HCT116 (cell line): Measurements from ENCODE around the gene SERPING1. TPM values are rescaled to one million over a fixed set of nuclear protein-coding genes. Genes with fewer than 3 reads are reported as not detected.

Source experiments
- ATAC-seq: fragments of 200-7000 bp; cut with Tn5 transposase; 2 replicates; pipeline ENCODE4 v1.9.1; 2020; ENCODE audit warnings: mild to moderate bottlenecking, moderate library complexity
- BruUV-seq: library from RNA; stranded (reverse); fragments of 400-500 nt; replicated peaks from 2 replicates; lab custom pipeline; 2021; lab: Mats Ljungman, UMichigan
- CTCF ChIA-PET: fragments of 300-600 bp; sonication (Branson Sonifier 250); formaldehyde crosslinking; loops from one replicate; lab custom pipeline; 2021; ENCODE audit warnings: antibody characterized with exemption; lab: Charles Lee
- POLR2A ChIA-PET: fragments of 300-600, 350-600 bp; sonication (Branson Sonifier 250); formaldehyde crosslinking; loops from one replicate; lab custom pipeline; 2021; ENCODE audit warnings: antibody characterized with exemption; lab: Charles Lee
- RAD21 ChIA-PET, 2 experiments: fragments of 300-600 bp; sonication (Branson Sonifier 250); formaldehyde crosslinking; loops; one replicate each; lab custom pipeline; 2023; ENCODE audit warnings: low total read pairs in 2 of 2; ENCODE audit not compliant: uncharacterized antibody in 2 of 2, unreplicated experiment in 2 of 2, low non-redundant PET in 1 of 2; lab: Charles Lee
- DNase-seq: peaks from one replicate; pipeline ENCODE4 v3.0.0-alpha.2; 2010; ENCODE audit warnings: low read depth, low spot score
- H2AFZ ChIP-seq: fragments of 200-600 bp; shearing (Covaris generic), sonication (generic); 2 replicates; pipeline ENCODE4 v1.6.1; 2017; ENCODE audit warnings: low read depth, mixed run types, mixed read lengths, antibody characterized with exemption, low read length; ENCODE audit not compliant: poor library complexity, severe bottlenecking
- H3K27ac ChIP-seq: 2 replicates; pipeline ENCODE4 v1.5.1; 2012; ENCODE audit warnings: low read depth, low read length
- H3K27me3 ChIP-seq: fragments of 200-600 bp; sonication (generic); 2 replicates; pipeline ENCODE4 v1.6.1; 2016; ENCODE audit warnings: mixed run types, low read length, mixed read lengths; ENCODE audit not compliant: insufficient read depth
- H3K36me3 ChIP-seq, 2 experiments: fragments of 200-500 bp in 1 of 2; fragments of 200-600 bp in 1 of 2; sonication (Bioruptor generic) in 1 of 2; sonication (generic) in 1 of 2; 2 replicates each; pipeline versions ENCODE4 v1.5.1 to v1.6.1; 2014 to 2016; ENCODE audit warnings: low read length in 2 of 2, inconsistent platforms in 1 of 2, mixed read lengths in 1 of 2, mixed run types in 1 of 2; ENCODE audit not compliant: insufficient read depth in 2 of 2, control insufficient read depth in 1 of 2
- H3K4me1 ChIP-seq, 2 experiments: fragments of 200-600 bp in 1 of 2; sonication (generic) in 1 of 2; 2 replicates each; pipeline versions ENCODE4 v1.5.1 to v1.6.1; 2012 to 2017; ENCODE audit warnings: low read length in 2 of 2, inconsistent platforms in 1 of 2, mild to moderate bottlenecking in 1 of 2, mixed read lengths in 1 of 2, mixed run types in 1 of 2, moderate library complexity in 1 of 2; ENCODE audit not compliant: insufficient read depth in 2 of 2, control insufficient read depth in 1 of 2
- H3K4me2 ChIP-seq: fragments of 200-600 bp; sonication (generic); 2 replicates; pipeline ENCODE4 v1.6.1; 2017; ENCODE audit warnings: mixed run types, low read length, mixed read lengths
- H3K4me3 ChIP-seq, 2 experiments: fragments of 200-600 bp in 1 of 2; sonication (generic) in 1 of 2; replicated peaks in 1 of 2; 2 replicates each; pipeline ENCODE4 v1.5.1; 2011 to 2016; ENCODE audit warnings: low read length in 2 of 2, control low read depth in 1 of 2, low read depth in 1 of 2, mild to moderate bottlenecking in 1 of 2, mixed read lengths in 1 of 2, mixed run types in 1 of 2
- H3K79me2 ChIP-seq: fragments of 200-600 bp; sonication (generic); 2 replicates; pipeline ENCODE4 v1.6.1; 2017; ENCODE audit warnings: mild to moderate bottlenecking, mixed run types, low read length, moderate library complexity, mixed read lengths; ENCODE audit not compliant: insufficient read depth
- H3K9ac ChIP-seq: fragments of 200-600 bp; sonication (generic); 2 replicates; pipeline ENCODE4 v1.6.1; 2016; ENCODE audit warnings: low read length, mixed read lengths
- H3K9me2 ChIP-seq: fragments of 200-600 bp; sonication (generic), shearing (Covaris generic); 2 replicates; pipeline ENCODE4 v1.6.1; 2017; ENCODE audit warnings: mixed run types, mild to moderate bottlenecking, moderate library complexity; ENCODE audit not compliant: insufficient read depth
- H3K9me3 ChIP-seq, 2 experiments: fragments of 200-500 bp in 1 of 2; fragments of 200-600 bp in 1 of 2; sonication (Bioruptor generic) in 1 of 2; sonication (generic) in 1 of 2; 2 replicates each; pipeline ENCODE4 v1.6.1; 2014 to 2017; ENCODE audit warnings: low read length in 2 of 2, mixed read lengths in 2 of 2, inconsistent platforms in 1 of 2, low read depth in 1 of 2, mild to moderate bottlenecking in 1 of 2, mixed run types in 1 of 2, moderate library complexity in 1 of 2; ENCODE audit not compliant: control insufficient read depth in 1 of 2, insufficient read depth in 1 of 2
- H4K20me1 ChIP-seq: fragments of 200-600 bp; sonication (generic), shearing (Covaris generic); 2 replicates; pipeline ENCODE4 v1.6.1; 2017; ENCODE audit warnings: mixed run types, mild to moderate bottlenecking, moderate library complexity; ENCODE audit not compliant: insufficient read depth
- ATF3 ChIP-seq: IDR thresholded peaks from 2 replicates; pipeline ENCODE4 v1.6.1; 2012
- CBX3 ChIP-seq: IDR thresholded peaks from 2 replicates; pipeline ENCODE4 v1.6.1; 2012; ENCODE audit warnings: low read depth
- CEBPB ChIP-seq: IDR thresholded peaks from 2 replicates; pipeline ENCODE4 v1.6.1; 2012; ENCODE audit warnings: low read depth
- EGR1 ChIP-seq: IDR thresholded peaks from 2 replicates; pipeline ENCODE4 v1.6.1; 2012; ENCODE audit warnings: low read depth
- ELF1 ChIP-seq: IDR thresholded peaks from 2 replicates; pipeline ENCODE4 v1.6.1; 2012; ENCODE audit warnings: low read depth, borderline replicate concordance
- EZH2 ChIP-seq: fragments of 200-600 bp; sonication (generic); IDR thresholded peaks from 2 replicates; pipeline ENCODE4 v1.6.1; 2017; ENCODE audit warnings: antibody characterized with exemption, mixed run types
- FOSL1 ChIP-seq: IDR thresholded peaks from 2 replicates; pipeline ENCODE4 v1.6.1; 2012; ENCODE audit warnings: low read depth
- MAX ChIP-seq: IDR thresholded peaks from 2 replicates; pipeline ENCODE4 v1.6.1; 2012
- POLR2A ChIP-seq: IDR thresholded peaks from 2 replicates; pipeline ENCODE4 v1.7.0; 2011; ENCODE audit warnings: borderline replicate concordance; ENCODE audit not compliant: insufficient read depth, insufficient read length; ENCODE audit errors: extremely low read depth
- POLR2AphosphoS5 ChIP-seq: IDR thresholded peaks from 2 replicates; pipeline ENCODE4 v1.6.1; 2011; ENCODE audit warnings: mild to moderate bottlenecking, low read depth, low read length, moderate library complexity
- RAD21 ChIP-seq: IDR thresholded peaks from 2 replicates; pipeline ENCODE4 v1.6.1; 2012; ENCODE audit warnings: low read depth, mild to moderate bottlenecking
- SIN3A ChIP-seq: IDR thresholded peaks from 2 replicates; pipeline ENCODE4 v1.6.1; 2012; ENCODE audit warnings: low read depth
- SP1 ChIP-seq: IDR thresholded peaks from 2 replicates; pipeline ENCODE4 v1.6.1; 2012; ENCODE audit warnings: low read depth
- SRF ChIP-seq: IDR thresholded peaks from 2 replicates; pipeline ENCODE4 v1.6.1; 2012; ENCODE audit warnings: low read depth
- TCF7L2 ChIP-seq: IDR thresholded peaks from 2 replicates; pipeline ENCODE4 v1.7.0; 2011; ENCODE audit warnings: borderline replicate concordance, inconsistent platforms; ENCODE audit not compliant: insufficient read depth, insufficient read length; ENCODE audit errors: extremely low read depth
- YY1 ChIP-seq: IDR thresholded peaks from 2 replicates; pipeline ENCODE4 v1.6.1; 2011; ENCODE audit warnings: low read length, low read depth, moderate library complexity, mild to moderate bottlenecking; ENCODE audit not compliant: insufficient replicate concordance; ENCODE audit errors: extremely low read depth
- ZFX ChIP-seq: fragments of 450-650 bp; IDR thresholded peaks from 2 replicates; pipeline ENCODE4 v1.6.1; 2017
- ZNF274 ChIP-seq: fragments of 200-500 bp; sonication (Bioruptor generic); IDR thresholded peaks from 2 replicates; pipeline ENCODE4 v1.6.1; 2014; ENCODE audit warnings: mild to moderate bottlenecking, low read depth, low read length, inconsistent platforms
- intact Hi-C: fragments of 100-400 bp; cut with micrococcal nuclease; formaldehyde crosslinking; loops from 2 replicates; pipeline ENCODE4 v1.10.0; 2022
- total RNA-seq: library from RNA; stranded (reverse); gene quantifications from one replicate; pipeline ENCODE4 v1.2.1, GENCODE V29; 2021; ENCODE audit not compliant: unreplicated experiment
- TF ChIP-seq, protein P1 (sequence below): IDR thresholded peaks from 2 replicates; pipeline ENCODE4 v1.6.1; 2012; ENCODE audit warnings: low read depth
- TF ChIP-seq, protein P2 (sequence below): IDR thresholded peaks from 2 replicates; pipeline ENCODE4 v1.6.1; 2011; ENCODE audit warnings: mild to moderate bottlenecking, low read length, moderate library complexity; ENCODE audit not compliant: insufficient replicate concordance; ENCODE audit errors: extremely low read depth

SERPING1 gene
- total RNA-seq, 1 experiment from 2014 or later = 3.4 TPM

- no peaks in the 10 kb centered on the region for H3K9me2 ChIP-seq
- ATAC-seq = peak; percentile 87
- H3K4me3 ChIP-seq = peak within 1 kb of the TSS; percentile 66 to 73
- no peaks in the 10 kb centered on the region for H3K79me2 ChIP-seq
- H3K9ac ChIP-seq = peak within 1 kb of the TSS; percentile 58
- ChIA-PET RAD21 (interaction anchor here (0.6 to 1.9 kb wide), 5 partner anchors 74 to 77 kb away, joined by 3 to 9 read pairs (median 4); no protein-coding TSS in a partner anchor), POLR2A (interaction anchor here (1.0 to 2.1 kb wide), 3 partner anchors 73 to 111 kb away, joined by 4 to 8 read pairs (median 5); no protein-coding TSS in a partner anchor), CTCF (interaction anchor here (0.6 to 2.6 kb wide), 8 partner anchors 19 to 233 kb away, joined by 3 to 40 read pairs (median 4); no protein-coding TSS in a partner anchor)
- H3K27ac ChIP-seq = peak within 1 kb of the TSS; percentile 67
- H3K36me3 ChIP-seq = no peaks in the 10 kb centered on the region
- intact Hi-C loops = loop anchor here (1.0 kb wide), 2 partner anchors 74 to 946 kb away; no protein-coding TSS in a partner anchor
- no TSS peak for BruUV-seq
- H3K27me3 ChIP-seq = no peaks in the 10 kb centered on the region
- H3K4me1 ChIP-seq = peaks cover 7 to 19% of the 10 kb centered on the region in 2 experiments; a peak in 3 of 4 replicates
- peak within 1 kb of the TSS; percentile 87 for H3K4me2 ChIP-seq
- H2AFZ ChIP-seq = peak within 1 kb of the TSS; percentile 85
- DNase-seq = no peak
- no peaks in the 10 kb centered on the region for H4K20me1 ChIP-seq
- no peaks in the 10 kb centered on the region for H3K9me3 ChIP-seq
- TF ChIP-seq RAD21 = no peak
- TF ChIP-seq ELF1 = no peak
- no peak for TF ChIP-seq EZH2
- no peak for TF ChIP-seq SP1
- TF ChIP-seq, protein P1, sequence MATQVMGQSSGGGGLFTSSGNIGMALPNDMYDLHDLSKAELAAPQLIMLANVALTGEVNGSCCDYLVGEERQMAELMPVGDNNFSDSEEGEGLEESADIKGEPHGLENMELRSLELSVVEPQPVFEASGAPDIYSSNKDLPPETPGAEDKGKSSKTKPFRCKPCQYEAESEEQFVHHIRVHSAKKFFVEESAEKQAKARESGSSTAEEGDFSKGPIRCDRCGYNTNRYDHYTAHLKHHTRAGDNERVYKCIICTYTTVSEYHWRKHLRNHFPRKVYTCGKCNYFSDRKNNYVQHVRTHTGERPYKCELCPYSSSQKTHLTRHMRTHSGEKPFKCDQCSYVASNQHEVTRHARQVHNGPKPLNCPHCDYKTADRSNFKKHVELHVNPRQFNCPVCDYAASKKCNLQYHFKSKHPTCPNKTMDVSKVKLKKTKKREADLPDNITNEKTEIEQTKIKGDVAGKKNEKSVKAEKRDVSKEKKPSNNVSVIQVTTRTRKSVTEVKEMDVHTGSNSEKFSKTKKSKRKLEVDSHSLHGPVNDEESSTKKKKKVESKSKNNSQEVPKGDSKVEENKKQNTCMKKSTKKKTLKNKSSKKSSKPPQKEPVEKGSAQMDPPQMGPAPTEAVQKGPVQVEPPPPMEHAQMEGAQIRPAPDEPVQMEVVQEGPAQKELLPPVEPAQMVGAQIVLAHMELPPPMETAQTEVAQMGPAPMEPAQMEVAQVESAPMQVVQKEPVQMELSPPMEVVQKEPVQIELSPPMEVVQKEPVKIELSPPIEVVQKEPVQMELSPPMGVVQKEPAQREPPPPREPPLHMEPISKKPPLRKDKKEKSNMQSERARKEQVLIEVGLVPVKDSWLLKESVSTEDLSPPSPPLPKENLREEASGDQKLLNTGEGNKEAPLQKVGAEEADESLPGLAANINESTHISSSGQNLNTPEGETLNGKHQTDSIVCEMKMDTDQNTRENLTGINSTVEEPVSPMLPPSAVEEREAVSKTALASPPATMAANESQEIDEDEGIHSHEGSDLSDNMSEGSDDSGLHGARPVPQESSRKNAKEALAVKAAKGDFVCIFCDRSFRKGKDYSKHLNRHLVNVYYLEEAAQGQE = no peak
- TF ChIP-seq ZNF274 = no peak
- no peak; the same call in 1 of the 2 replicates for TF ChIP-seq SIN3A
- TF ChIP-seq SRF = no peak
- TF ChIP-seq, protein P2, sequence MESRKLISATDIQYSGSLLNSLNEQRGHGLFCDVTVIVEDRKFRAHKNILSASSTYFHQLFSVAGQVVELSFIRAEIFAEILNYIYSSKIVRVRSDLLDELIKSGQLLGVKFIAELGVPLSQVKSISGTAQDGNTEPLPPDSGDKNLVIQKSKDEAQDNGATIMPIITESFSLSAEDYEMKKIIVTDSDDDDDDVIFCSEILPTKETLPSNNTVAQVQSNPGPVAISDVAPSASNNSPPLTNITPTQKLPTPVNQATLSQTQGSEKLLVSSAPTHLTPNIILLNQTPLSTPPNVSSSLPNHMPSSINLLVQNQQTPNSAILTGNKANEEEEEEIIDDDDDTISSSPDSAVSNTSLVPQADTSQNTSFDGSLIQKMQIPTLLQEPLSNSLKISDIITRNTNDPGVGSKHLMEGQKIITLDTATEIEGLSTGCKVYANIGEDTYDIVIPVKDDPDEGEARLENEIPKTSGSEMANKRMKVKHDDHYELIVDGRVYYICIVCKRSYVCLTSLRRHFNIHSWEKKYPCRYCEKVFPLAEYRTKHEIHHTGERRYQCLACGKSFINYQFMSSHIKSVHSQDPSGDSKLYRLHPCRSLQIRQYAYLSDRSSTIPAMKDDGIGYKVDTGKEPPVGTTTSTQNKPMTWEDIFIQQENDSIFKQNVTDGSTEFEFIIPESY = no peak
- peak; percentile 58 for TF ChIP-seq YY1
- peak; percentile 21; the same call in 1 of the 2 replicates for TF ChIP-seq POLR2AphosphoS5
- peak; percentile 44 for TF ChIP-seq MAX
- TF ChIP-seq FOSL1 = no peak
- TF ChIP-seq CEBPB = no peak
- TF ChIP-seq POLR2A = no peak
- no peak for TF ChIP-seq ATF3
- TF ChIP-seq EGR1 = no peak
- TF ChIP-seq CBX3 = no peak
- TF ChIP-seq TCF7L2 = no peak
- TF ChIP-seq ZFX = no peak
Measured at GRCh38 chr11:57567515-57568329, 29.8 kb upstream of the SERPING1 start, which contains the start of gene UBE2L6. Gene UBE2L6, minus strand, starts transcription at chr11:57567672. Its CDS starts 61 bp downstream, at chr11:57567611.
